ENCODE measurements around the gene ADGRG7.

GRCh38 chr3:100641471-100642032 is 32.2 kb downstream of the ADGRG7 start:
- TF ChIP-seq CTCF (IDR thresholded peaks at IDR 0.05) (no peak), POLR2A (IDR thresholded peaks at IDR 0.05) (no peak)

Data from transverse colon (tissue), 3 donors.